Activated CD4-positive, alpha-beta T cell treated with anti-CD3 and anti-CD28 coated beads, Interleukin-2, amount 50 U/mL, for 16 hours (primary cell): ENCODE measurements around the gene CARD10.

Experiments
- DNase-seq: peaks from one replicate; pipeline ENCODE4 v3.0.0-alpha.2; 2020

CARD10 gene

DNA sequence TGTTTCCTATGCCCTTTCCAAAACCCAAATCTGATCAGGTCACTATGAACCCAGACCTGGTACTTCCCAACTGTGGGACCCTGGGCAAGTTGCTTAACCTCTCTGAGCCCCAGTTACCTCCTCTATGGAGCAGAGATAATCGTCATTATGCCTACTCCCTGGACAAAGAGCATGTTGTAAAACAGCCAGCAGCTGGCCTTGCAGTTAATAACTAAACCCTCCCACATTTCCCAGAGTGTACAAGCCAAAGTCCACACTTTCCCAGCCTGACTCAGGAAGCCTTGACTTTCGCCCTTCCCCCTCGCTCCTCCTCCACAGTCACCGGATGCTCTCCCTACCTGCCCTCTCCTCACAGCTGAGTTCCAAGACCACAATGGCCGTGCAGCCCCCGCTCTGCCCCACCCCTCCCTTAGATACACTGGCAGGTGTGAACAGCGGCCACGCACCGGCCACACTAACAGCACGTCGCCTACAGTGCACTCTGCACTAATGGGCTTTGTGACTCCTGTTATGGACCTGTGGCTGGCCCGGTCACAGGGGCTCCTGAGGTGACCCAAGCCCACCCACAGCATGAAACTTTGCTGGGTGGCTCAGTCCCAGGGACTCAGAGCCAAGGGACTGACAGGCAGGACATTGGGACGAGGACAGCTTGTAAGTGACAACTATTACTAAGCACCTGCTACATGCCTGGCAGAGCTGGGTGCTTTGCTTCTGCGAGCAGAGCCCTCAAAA lies 17.4 kb downstream of the CARD10 start:
- DNase-seq = no peak

DNA sequence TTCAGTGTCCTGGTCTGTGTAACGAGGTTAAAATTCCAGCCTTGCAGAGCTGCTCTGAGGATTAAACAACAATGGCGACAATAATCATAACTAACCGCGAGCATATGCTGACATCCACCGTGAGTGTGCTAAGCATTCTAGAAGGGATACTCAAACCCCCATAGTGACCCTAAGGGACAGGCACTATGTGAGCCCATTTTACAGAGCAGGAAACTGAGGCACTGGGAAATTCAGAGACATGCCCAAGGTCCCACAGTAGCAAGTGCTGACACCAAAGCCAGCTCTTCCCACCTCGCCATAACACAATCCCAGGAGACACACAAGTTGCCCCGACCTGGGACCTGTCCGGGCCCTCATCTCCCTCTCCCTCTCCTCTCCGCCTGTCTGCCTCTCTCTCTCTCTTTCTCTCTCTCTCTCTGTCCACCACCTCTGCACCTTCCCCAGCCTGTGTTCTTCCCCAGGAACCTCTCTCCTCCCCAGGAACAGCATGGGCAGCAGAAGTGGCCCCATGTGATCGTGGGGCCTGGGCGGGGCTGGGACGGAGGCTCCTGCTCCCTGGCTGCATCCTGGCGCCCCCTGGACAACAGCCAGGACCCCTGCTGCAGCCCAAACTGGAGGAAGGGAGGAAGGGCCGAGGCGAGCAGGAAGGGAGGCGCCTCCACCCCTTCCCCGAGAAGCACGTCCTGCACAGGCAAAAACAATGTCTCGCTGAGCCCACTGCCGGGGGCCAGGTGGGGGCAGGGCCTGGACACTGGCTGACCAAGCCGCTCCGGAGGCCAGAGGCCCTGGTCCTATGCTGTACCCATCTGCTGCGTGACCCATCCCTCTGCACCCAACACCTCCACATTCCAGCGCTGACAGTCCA lies 18.2 kb downstream of the CARD10 start:
- DNase-seq = no peak

GRCh38 chr22:37499789-37500540 lies 19.2 kb downstream of the CARD10 start:
- DNase-seq = no peak

DNA sequence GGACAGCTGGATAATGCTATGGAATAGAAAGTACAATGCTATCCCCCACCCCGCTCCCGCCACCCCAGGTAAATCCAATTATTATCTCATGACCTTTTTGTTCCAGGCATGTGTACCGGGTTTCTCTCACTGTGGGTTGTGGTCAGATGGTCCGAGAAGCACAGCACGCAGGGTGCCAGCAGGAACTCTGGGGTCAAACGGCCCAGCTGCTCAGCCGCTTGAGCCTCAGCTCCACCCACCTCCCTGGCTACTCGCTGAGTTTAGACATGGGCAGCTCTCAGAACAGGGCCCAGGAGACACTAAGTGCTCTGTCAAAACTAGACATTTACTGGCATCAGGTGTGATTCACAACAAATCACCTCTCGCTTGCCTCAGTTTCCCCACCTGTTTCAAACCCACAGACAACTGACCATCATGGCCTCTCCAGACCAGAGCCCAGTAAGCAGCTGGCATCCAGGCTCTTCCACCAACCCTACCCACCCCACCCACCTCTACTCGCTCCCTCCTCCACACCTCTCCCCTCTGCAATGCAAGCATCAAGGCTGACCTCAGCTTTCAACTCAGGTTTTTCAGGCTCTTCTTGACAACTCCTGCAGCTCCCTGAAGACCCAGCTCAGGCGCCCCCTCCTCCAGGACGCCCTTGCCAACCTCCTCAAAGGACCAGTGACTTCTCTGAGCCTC lies 20.0 kb downstream of the CARD10 start:
- DNase-seq = no peak

GRCh38 chr22:37498289-37498909 lies 20.8 kb downstream of the CARD10 start:
- DNase-seq = peak; percentile 64

- DNase-seq = no peak
These were observed 22.1 kb downstream of the CARD10 start for GRCh38 chr22:37497062-37497599.

DNA sequence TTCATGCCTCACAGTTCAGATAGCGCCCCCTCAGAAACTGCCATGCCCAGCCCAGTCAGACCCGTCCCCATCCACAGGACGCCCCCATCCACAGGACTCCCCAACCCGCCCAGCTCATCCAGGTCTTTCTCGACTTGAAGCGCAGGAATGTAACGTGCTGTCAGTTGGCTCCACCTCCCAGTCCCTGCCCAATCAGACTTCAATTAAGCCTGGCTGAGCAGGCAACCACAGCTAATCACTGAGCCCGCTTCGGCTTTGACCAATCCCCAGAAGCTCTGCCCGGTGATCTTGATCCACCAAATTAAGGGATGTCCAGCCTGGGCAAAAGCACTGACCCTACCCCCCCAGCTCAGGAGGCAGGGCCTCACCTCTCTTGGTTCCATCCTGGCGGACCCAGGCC lies 22.6 kb downstream of the CARD10 start:
- no peak for DNase-seq

DNA sequence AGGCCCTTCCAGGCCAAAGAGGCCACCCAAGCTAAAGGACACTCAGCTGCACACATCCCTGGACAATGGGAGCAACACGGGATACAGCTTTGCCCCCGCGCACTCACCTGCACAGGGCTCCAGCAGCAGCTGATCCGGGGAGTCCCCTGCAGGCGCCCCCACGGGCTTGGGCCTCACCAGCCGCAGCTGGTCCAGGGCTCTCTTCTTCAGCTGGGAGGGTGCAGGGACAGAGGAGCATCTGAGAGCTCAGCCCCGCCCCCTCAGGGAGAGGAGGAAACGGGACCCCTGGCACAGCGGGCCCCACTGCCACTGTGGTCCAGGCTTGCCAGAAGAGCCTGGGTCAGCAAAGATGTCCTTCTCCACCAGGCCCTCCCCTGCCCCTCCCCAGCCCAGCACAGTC lies 25.2 kb downstream of the CARD10 start:
- DNase-seq = no peak

DNA sequence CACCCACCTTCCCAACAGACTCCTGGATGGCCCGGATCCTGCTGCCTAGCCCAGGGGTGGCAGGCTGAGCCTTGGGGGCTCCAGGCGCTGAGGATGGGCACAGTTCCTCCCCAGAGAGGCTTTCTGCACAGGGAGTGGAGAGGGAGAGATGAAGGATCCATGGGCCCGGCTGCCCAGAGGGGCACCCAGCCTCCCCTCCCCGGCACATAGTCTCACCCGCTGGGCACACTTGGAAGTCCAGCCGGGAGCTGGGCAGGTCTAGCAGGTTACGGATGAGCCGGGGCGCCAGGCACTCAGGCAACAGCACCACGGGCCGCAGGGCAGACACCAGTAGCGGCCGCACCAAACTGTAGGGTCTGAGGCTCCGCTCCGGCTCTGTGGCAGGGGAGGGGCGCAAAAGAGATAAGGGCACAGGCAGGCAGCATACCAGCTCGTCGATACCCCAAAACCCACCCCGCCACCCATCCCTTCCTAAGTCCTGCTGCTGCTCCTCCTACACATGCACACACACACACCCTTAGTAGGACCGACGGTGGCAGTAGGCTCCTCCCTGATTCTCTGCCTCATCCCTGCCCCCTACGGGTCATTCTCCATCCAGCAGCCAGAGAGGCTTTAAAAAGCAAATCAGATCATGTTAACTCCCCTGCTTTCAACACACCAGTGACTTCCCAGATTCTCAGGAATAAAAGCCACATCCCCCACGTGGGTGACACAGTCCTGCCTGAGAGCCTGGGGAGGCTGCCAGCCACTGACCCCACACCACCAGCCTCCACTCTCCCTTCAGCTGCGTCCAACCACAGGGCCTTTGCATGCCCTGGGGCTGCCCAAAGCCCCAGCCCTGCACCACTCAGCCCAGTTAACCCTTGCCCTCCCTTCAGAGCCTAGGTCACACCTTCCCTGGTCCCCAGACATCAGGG lies 26.5 kb downstream of the CARD10 start:
- DNase-seq = peak; percentile 65

- no peak for DNase-seq
These were observed 27.4 kb downstream of the CARD10 start for GRCh38 chr22:37491559-37492427.

DNA sequence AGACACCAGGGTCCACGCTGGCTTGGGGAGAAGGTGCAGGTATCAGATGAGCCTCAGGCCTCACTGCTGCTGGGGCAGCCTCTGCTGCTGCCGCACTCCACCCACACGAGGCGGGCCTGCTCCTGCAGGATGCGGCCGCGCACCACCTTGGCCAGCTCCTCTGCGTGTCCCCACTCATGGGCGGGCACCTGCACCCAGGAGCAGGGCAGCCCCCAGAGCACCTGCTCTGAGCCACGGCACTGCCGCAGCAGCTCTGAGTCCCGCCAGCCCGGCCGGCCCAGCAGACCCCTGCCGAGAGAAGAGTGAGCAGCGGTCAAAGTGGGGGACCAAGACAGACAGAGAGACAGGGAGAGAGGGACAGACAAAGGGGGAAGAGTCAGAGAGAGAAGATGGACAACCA lies 28.1 kb downstream of the CARD10 start:
- no peak for DNase-seq

DNA sequence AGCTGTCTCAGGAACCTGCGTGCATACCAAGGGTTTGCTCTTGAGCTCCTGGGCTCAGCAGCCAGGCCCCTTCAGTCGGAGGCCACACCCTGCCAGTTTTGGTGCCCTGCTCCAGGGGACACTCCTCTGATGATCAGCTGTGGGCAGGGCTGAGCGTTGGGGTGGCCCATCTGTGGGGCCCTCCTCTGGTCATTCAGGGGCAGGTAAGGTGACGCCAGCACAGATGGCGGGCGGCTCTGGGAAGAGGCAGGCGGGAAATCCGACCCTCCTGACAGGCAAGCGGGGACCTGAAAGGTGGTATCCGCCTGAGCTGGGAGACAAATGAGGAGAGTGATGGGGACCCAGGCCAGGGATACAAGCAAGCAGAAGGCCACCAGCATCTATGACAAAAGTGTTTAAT lies 29.2 kb downstream of the CARD10 start:
- no peak for DNase-seq

DNA sequence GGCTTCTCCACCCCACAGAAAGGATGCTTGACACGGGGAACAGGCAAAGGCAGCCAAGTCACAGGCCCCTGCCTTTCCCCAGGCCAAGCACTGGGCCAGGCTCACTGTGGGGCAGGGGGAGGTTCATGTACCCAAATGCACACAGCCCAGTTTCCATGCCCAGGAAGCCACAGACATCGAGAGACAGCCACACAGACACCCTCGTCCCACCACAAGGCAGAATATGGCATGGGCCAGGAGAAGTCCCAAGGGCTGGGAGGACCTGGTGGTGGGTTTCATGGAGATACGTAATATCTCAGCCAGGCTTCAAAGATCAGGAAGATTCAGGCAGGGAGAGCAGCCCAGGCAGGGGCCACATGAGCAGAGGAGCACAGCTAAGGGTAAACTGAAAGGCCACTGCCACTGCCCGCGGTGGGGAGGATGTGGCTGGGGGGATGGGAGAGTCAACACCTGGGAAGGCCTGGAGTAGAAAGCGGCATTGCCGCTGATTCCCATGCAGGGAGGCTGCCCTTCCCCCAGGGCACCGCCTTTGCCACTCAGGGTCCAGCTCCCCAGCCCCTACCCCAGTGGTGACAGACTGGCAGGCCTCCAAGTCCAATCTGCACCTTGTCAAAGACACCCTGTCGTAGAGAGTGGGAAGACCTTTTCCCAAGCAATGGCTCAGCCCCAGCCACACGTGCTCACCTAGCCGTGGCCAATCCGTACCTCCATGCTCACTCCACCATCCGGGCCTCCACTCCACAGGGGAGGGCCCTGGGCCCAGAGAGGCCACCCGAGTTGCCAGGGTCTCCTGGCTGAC lies 30.7 kb downstream of the CARD10 start:
- no peak for DNase-seq

GRCh38 chr22:37487571-37487970 lies 31.6 kb downstream of the CARD10 start:
- DNase-seq = no peak

GRCh38 chr22:37487129-37487528 lies 32.1 kb downstream of the CARD10 start:
- DNase-seq = no peak

- DNase-seq = peak; percentile 87
These were observed 32.9 kb downstream of the CARD10 start, which contains the start of gene MFNG for GRCh38 chr22:37486224-37486845. TSS of gene MFNG (minus strand) at chr22:37486384. CDS start at chr22:37486177, 207 bp downstream.

DNA sequence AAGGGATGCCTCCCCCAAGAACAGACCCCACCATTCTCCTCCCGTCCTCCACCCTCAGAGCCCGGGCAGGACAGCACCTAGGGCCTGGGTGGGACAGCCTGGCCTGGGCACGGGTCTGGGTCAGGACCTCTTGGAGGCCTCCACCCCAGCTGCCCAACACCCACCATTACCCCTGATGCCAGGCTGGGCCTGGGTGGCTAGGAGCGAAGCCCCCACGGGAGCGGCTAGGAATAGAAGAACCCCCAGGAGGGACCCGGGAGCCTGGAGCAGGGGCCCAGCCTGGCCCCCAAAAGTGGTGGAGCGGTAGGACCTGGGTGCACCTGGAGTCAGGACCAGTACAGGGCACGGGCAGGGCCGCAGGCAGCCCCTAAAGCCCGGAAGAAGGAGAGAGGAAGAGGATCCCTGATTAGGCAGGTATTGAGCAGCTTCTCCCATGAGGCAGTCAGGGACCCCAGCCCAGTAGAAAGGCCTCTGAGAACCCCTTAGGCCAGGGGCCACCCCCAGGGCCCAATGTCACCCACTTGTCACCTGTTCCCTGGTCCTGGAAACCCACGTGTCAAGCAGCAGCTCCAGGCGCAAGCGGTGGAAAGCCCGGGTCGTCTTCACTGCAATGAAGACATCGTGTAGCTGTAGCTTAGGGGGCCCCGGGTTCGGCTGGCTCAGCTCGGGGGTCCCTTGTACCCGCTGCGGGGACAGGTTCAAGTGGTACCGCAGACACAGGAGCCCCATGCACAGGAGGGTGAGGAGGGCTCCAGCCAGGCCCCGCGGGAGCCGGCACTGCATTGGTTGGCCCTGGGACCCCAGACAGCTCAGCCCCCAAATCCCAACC lies 33.6 kb downstream of the CARD10 start:
- peak; percentile 30 for DNase-seq
